HG03469 (cell line): ENCODE results near the gene SYCE1.
"Not testable (repeated sequence)": the region's sequence is repeated elsewhere in the genome, so short reads cannot be mapped to it uniquely, and the experiment has no call there.

Source experiments
- ATAC-seq: cut with Tn5 transposase; IDR thresholded peaks from one replicate; pipeline ENCODE4 v1.9.1; 2021; ENCODE audit warnings: mild to moderate bottlenecking, moderate library complexity, moderate number of reproducible peaks; ENCODE audit not compliant: unreplicated experiment

SYCE1 gene

GRCh38 chr10:133559216-133559615 lies 6.2 kb downstream of the SYCE1 start:
- ATAC-seq: no peak

GRCh38 chr10:133557381-133557780 lies 8.0 kb downstream of the SYCE1 start:
- no peak for ATAC-seq

- no peak for ATAC-seq
Measured at GRCh38 chr10:133555521-133555920, 9.9 kb downstream of the SYCE1 start.

GRCh38 chr10:133554600-133554999 lies 10.8 kb downstream of the SYCE1 start:
- ATAC-seq: no peak

GRCh38 chr10:133544506-133544905 lies 20.9 kb downstream of the SYCE1 start:
- ATAC-seq: no peak

GRCh38 chr10:133541441-133541975 lies 23.9 kb downstream of the SYCE1 start:
- ATAC-seq: not testable (repeated sequence)

- no peak for ATAC-seq
Measured at GRCh38 chr10:133537546-133538545, 27.5 kb downstream of the SYCE1 start.

- ATAC-seq: no peak
Measured at GRCh38 chr10:133536198-133536597, 29.2 kb downstream of the SYCE1 start.

- ATAC-seq: no peak
Measured at GRCh38 chr10:133534417-133534816, 31.0 kb downstream of the SYCE1 start.

- no peak for ATAC-seq
Measured at GRCh38 chr10:133532871-133533270, 32.5 kb downstream of the SYCE1 start.

- no peak for ATAC-seq
Measured at GRCh38 chr10:133530506-133530905, 34.9 kb downstream of the SYCE1 start.

- ATAC-seq: no peak
Measured at GRCh38 chr10:133529576-133529946, 35.8 kb downstream of the SYCE1 start.

GRCh38 chr10:133528845-133529575 lies 36.4 kb downstream of the SYCE1 start:
- no peak for ATAC-seq

GRCh38 chr10:133528296-133528844 lies 37.0 kb downstream of the SYCE1 start:
- ATAC-seq: no peak

- ATAC-seq: no peak
Measured at GRCh38 chr10:133527771-133528271, 37.6 kb downstream of the SYCE1 start.

- ATAC-seq: no peak
Measured at GRCh38 chr10:133526957-133527588, 38.3 kb downstream of the SYCE1 start, which contains the start of gene CYP2E1. Gene CYP2E1, plus strand, starts transcription at chr10:133527363. Its CDS starts 33 bp downstream, at chr10:133527396.

- ATAC-seq: no peak
Measured at GRCh38 chr10:133525444-133525843, 39.9 kb downstream of the SYCE1 start.

- no peak for ATAC-seq
Measured at GRCh38 chr10:133523631-133524203, 41.7 kb downstream of the SYCE1 start.

- no peak for ATAC-seq
Measured at GRCh38 chr10:133520193-133520738, 45.1 kb downstream of the SYCE1 start.

GRCh38 chr10:133518517-133518916 lies 46.9 kb downstream of the SYCE1 start:
- ATAC-seq: not testable (repeated sequence)
